Osteoblast (primary cell): ENCODE results near the gene HDAC7. TPM values are rescaled to one million over a fixed set of nuclear protein-coding genes. Genes with fewer than 3 reads are reported as not detected.

Source experiments
- DNase-seq: peaks from one replicate; pipeline ENCODE4 v3.0.0; 2011; ENCODE audit warnings: low spot score, mixed read lengths; ENCODE audit not compliant: insufficient read length; ENCODE audit errors: missing footprints
- H2AFZ ChIP-seq: 2 replicates; pipeline ENCODE4 v1.6.0; 2011; ENCODE audit warnings: mild to moderate bottlenecking, low read length
- H3K27ac ChIP-seq: 2 replicates; pipeline ENCODE4 v1.5.1; 2011; ENCODE audit warnings: mild to moderate bottlenecking, low read depth, low read length, moderate library complexity
- H3K27me3 ChIP-seq: 2 replicates; pipeline ENCODE4 v1.6.0; 2012; ENCODE audit warnings: mild to moderate bottlenecking, control low read depth, inconsistent platforms, low read length, moderate library complexity; ENCODE audit not compliant: insufficient read depth
- H3K36me3 ChIP-seq: 2 replicates; pipeline ENCODE4 v1.5.1; 2011; ENCODE audit warnings: mild to moderate bottlenecking, low read length, control low read depth, moderate library complexity; ENCODE audit not compliant: insufficient read depth
- H3K4me1 ChIP-seq: 2 replicates; pipeline ENCODE4 v1.5.1; 2011; ENCODE audit warnings: mild to moderate bottlenecking, low read length, control low read depth, moderate library complexity; ENCODE audit not compliant: insufficient read depth
- H3K4me2 ChIP-seq: 2 replicates; pipeline ENCODE4 v1.6.0; 2011; ENCODE audit warnings: mild to moderate bottlenecking, low read length; ENCODE audit not compliant: insufficient read depth
- H3K4me3 ChIP-seq: fragments of 200-600 bp; sonication (generic); 3 replicates; pipeline ENCODE4 v1.5.1; 2012; ENCODE audit warnings: mild to moderate bottlenecking, low read length, inconsistent platforms; ENCODE audit not compliant: insufficient read depth
- H3K79me2 ChIP-seq: 2 replicates; pipeline ENCODE4 v1.6.0; 2012; ENCODE audit warnings: mild to moderate bottlenecking, low read length, control low read depth, inconsistent platforms; ENCODE audit not compliant: insufficient read depth
- H3K9me3 ChIP-seq: 2 replicates; pipeline ENCODE4 v1.5.1; 2011; ENCODE audit warnings: low read depth, low read length, control low read depth
- H4K20me1 ChIP-seq: 2 replicates; pipeline ENCODE4 v1.6.0; 2012; ENCODE audit warnings: mild to moderate bottlenecking, low read length, control low read depth; ENCODE audit not compliant: insufficient read depth
- CTCF ChIP-seq: IDR thresholded peaks from 2 replicates; pipeline ENCODE4 v1.5.1; 2011; ENCODE audit warnings: mild to moderate bottlenecking, low read depth, low read length, moderate library complexity; ENCODE audit errors: extremely low read depth
- total RNA-seq: library from RNA; depleted of rRNA; stranded (reverse); fragments of >200 nt; gene quantifications from 2 replicates; pipeline ENCODE4 v1.2.3, GENCODE V29; 2012

HDAC7 gene
- total RNA-seq, 1 donor: 41.3 TPM

- H4K20me1 ChIP-seq: peaks cover 4% of the 10 kb centered on the region
- H3K36me3 ChIP-seq: peaks cover 40% of the 10 kb centered on the region
- no peak overlapping the region for H2AFZ ChIP-seq
- DNase-seq: no peak
- H3K79me2 ChIP-seq: no peaks in the 10 kb centered on the region
- H3K4me1 ChIP-seq: no peaks in the 10 kb centered on the region
- no peaks in the 10 kb centered on the region for H3K27me3 ChIP-seq
- TF ChIP-seq CTCF: no peak
- H3K4me3 ChIP-seq: no peak overlapping the region
- H3K4me2 ChIP-seq: no peak overlapping the region
- no peak overlapping the region for H3K27ac ChIP-seq
- H3K9me3 ChIP-seq: no peaks in the 10 kb centered on the region
These were observed 29.1 kb upstream of the HDAC7 start for GRCh38 chr12:47848853-47849252.

- TF ChIP-seq CTCF: no peak
- no peak for DNase-seq
- H3K36me3 ChIP-seq: peaks cover 30% of the 10 kb centered on the region
- no peak overlapping the region for H2AFZ ChIP-seq
- no peaks in the 10 kb centered on the region for H3K9me3 ChIP-seq
- H3K27ac ChIP-seq: no peak overlapping the region
- H3K4me2 ChIP-seq: no peak overlapping the region
- H3K4me3 ChIP-seq: no peak overlapping the region
- no peaks in the 10 kb centered on the region for H3K79me2 ChIP-seq
- peaks cover 6% of the 10 kb centered on the region for H4K20me1 ChIP-seq
- H3K4me1 ChIP-seq: no peaks in the 10 kb centered on the region
- H3K27me3 ChIP-seq: no peaks in the 10 kb centered on the region
These were observed 26.7 kb upstream of the HDAC7 start for GRCh38 chr12:47846294-47846996.

- H3K79me2 ChIP-seq: no peaks in the 10 kb centered on the region
- H3K9me3 ChIP-seq: no peaks in the 10 kb centered on the region
- H3K4me2 ChIP-seq: no peak overlapping the region
- H2AFZ ChIP-seq: no peak overlapping the region
- peaks cover 6% of the 10 kb centered on the region for H4K20me1 ChIP-seq
- no peaks in the 10 kb centered on the region for H3K27me3 ChIP-seq
- DNase-seq: no peak
- no peak overlapping the region for H3K27ac ChIP-seq
- no peak overlapping the region for H3K4me3 ChIP-seq
- H3K4me1 ChIP-seq: no peaks in the 10 kb centered on the region
- peaks cover 26% of the 10 kb centered on the region for H3K36me3 ChIP-seq
- no peak for TF ChIP-seq CTCF
These were observed 25.4 kb upstream of the HDAC7 start for GRCh38 chr12:47845081-47845480.

GRCh38 chr12:47844264-47845019 lies 24.7 kb upstream of the HDAC7 start:
- no peak for DNase-seq
- peaks cover 25% of the 10 kb centered on the region for H3K36me3 ChIP-seq
- H3K4me1 ChIP-seq: no peaks in the 10 kb centered on the region
- H3K27me3 ChIP-seq: no peaks in the 10 kb centered on the region
- no peak overlapping the region for H3K4me2 ChIP-seq
- H3K4me3 ChIP-seq: no peak overlapping the region
- TF ChIP-seq CTCF: no peak
- peaks cover 6% of the 10 kb centered on the region for H4K20me1 ChIP-seq
- no peaks in the 10 kb centered on the region for H3K79me2 ChIP-seq
- H3K27ac ChIP-seq: no peak overlapping the region
- H3K9me3 ChIP-seq: no peaks in the 10 kb centered on the region
- no peak overlapping the region for H2AFZ ChIP-seq
